ENCODE results near the gene NIT1. TPM values are rescaled to one million over a fixed set of nuclear protein-coding genes. Genes with fewer than 3 reads are reported as not detected.

NIT1 gene
- total RNA-seq, 3 donors from 2014 or later, result 36.3 to 44.5 (median 37.0) TPM

GRCh38 chr1:161084597-161084988, 33.3 kb upstream of the NIT1 start:
- Histone ChIP-seq H3K27me3 (no peaks in the 10 kb centered on the region), H3K27ac (peak overlapping the region; percentile 92 to 98), H3K4me1 (peaks cover 0 to 15% of the 10 kb centered on the region in 2 donors), H3K9me3 (no peaks in the 10 kb centered on the region), H3K36me3 (no peaks in the 10 kb centered on the region), H3K4me3 (peak overlapping the region in 2 of 3 donors; percentile 60 to 65)
- TF ChIP-seq POLR2AphosphoS5 (IDR thresholded peaks at IDR 0.05), result no peak
- TF ChIP-seq POLR2A (IDR thresholded peaks at IDR 0.05), result no peak
- TF ChIP-seq CTCF (IDR thresholded peaks at IDR 0.05), result no peak
- DNase-seq (ENCODE audit: low spot score in 2 of 2), result no peak
- intact Hi-C loops (cut with DNase I; ENCODE audit: low total_unique reads), result no loop called here

- Histone ChIP-seq H3K9me3 (no peaks in the 10 kb centered on the region), H3K4me3 (peak overlapping the region in 2 of 3 donors; percentile 60 to 65), H3K27ac (peak overlapping the region; percentile 92 to 98), H3K36me3 (no peaks in the 10 kb centered on the region), H3K27me3 (no peaks in the 10 kb centered on the region), H3K4me1 (peaks cover 0 to 15% of the 10 kb centered on the region in 2 donors)
- intact Hi-C loops (cut with DNase I; ENCODE audit: low total_unique reads), result no loop called here
- TF ChIP-seq POLR2A (IDR thresholded peaks at IDR 0.05) (no peak), CTCF (IDR thresholded peaks at IDR 0.05) (no peak), POLR2AphosphoS5 (IDR thresholded peaks at IDR 0.05) (no peak)
- no peak for DNase-seq (ENCODE audit: low spot score in 2 of 2)
Observed at GRCh38 chr1:161085165-161085564, 32.7 kb upstream of the NIT1 start.

GRCh38 chr1:161086457-161086856, 31.4 kb upstream of the NIT1 start:
- Histone ChIP-seq H3K27me3 (no peaks in the 10 kb centered on the region), H3K9me3 (no peaks in the 10 kb centered on the region), H3K36me3 (no peaks in the 10 kb centered on the region), H3K4me3 (peak overlapping the region in 2 of 3 donors; percentile 60 to 65), H3K27ac (peak overlapping the region; percentile 92 to 98), H3K4me1 (peaks cover 0 to 15% of the 10 kb centered on the region in 2 donors)
- intact Hi-C loops (cut with DNase I; ENCODE audit: low total_unique reads), result no loop called here
- DNase-seq (ENCODE audit: low spot score in 2 of 2), result no peak
- TF ChIP-seq CTCF (IDR thresholded peaks at IDR 0.05), result no peak
- no peak for TF ChIP-seq POLR2AphosphoS5 (IDR thresholded peaks at IDR 0.05)
- no peak for TF ChIP-seq POLR2A (IDR thresholded peaks at IDR 0.05)

- no peak for DNase-seq (ENCODE audit: low spot score in 2 of 2)
- no peaks in the 10 kb centered on the region for H3K36me3 ChIP-seq
- no peaks in the 10 kb centered on the region for H3K27me3 ChIP-seq
- no peaks in the 10 kb centered on the region for H3K4me1 ChIP-seq
- H3K4me3 ChIP-seq, result peak overlapping the region in 2 of 3 donors; percentile 60 to 65
- H3K9me3 ChIP-seq, result no peaks in the 10 kb centered on the region
- TF ChIP-seq POLR2AphosphoS5 (IDR thresholded peaks at IDR 0.05) (peak in 1 of 3 donors; percentile 12), POLR2A (IDR thresholded peaks at IDR 0.05) (no peak), CTCF (IDR thresholded peaks at IDR 0.05) (no peak)
- H3K27ac ChIP-seq, result peak overlapping the region; percentile 92 to 98
- intact Hi-C loops (cut with DNase I; ENCODE audit: low total_unique reads), result no loop called here
Observed at GRCh38 chr1:161088587-161089110, 29.3 kb upstream of the NIT1 start.

- Histone ChIP-seq H3K4me1 (no peaks in the 10 kb centered on the region), H3K36me3 (no peaks in the 10 kb centered on the region), H3K27ac (peak within 1 kb of the TSS; percentile 92 to 98), H3K4me3 (peak within 1 kb of the TSS in 2 of 3 donors; percentile 60 to 65), H3K27me3 (no peaks in the 10 kb centered on the region), H3K9me3 (no peaks in the 10 kb centered on the region)
- peak; percentile 10 for TF ChIP-seq POLR2A (IDR thresholded peaks at IDR 0.05)
- peak in 1 of 3 donors; percentile 27 for TF ChIP-seq CTCF (IDR thresholded peaks at IDR 0.05)
- TF ChIP-seq POLR2AphosphoS5 (IDR thresholded peaks at IDR 0.05), result peak in 2 of 3 donors; percentile 67 to 93
- intact Hi-C loops (cut with DNase I; ENCODE audit: low total_unique reads), result no loop called here
- peak; percentile 85 to 91 for DNase-seq (ENCODE audit: low spot score in 2 of 2)
Observed at GRCh38 chr1:161089251-161089924, 28.5 kb upstream of the NIT1 start, which contains the start of gene NECTIN4. Gene NECTIN4 (minus strand): TSS chr1:161089558. CDS start chr1:161089296, 262 bp downstream.

Measured in breast epithelium (tissue), 4 donors.